HG02678 (cell line): ENCODE measurements around the gene FOSB.

ENCODE experiments used
- ATAC-seq: cut with Tn5 transposase; IDR thresholded peaks from one replicate; pipeline ENCODE4 v1.9.1; 2021; ENCODE audit warnings: mild to moderate bottlenecking, moderate library complexity; ENCODE audit not compliant: unreplicated experiment

The FOSB gene

DNA sequence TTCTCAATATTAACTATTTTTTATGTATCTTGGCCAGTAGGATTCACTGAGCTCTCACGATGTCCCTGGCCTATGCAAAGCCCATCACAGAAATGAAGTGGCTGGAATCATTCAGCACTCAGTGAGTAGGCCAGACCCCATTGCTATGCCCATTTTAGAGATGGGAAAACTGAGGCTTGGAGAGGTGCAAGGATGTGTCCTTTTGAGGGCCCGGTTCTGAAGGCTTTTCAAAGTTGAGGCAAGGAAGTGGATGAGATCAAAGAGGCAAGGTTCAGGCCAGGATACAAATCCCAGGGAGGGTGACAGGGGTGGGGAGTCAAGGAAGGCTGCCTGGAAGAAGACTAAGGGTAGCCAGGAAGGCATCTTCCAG, 25.4 kb upstream of the FOSB start:
- no peak for ATAC-seq

GRCh38 chr19:45442778-45443461, 24.9 kb upstream of the FOSB start:
- no peak for ATAC-seq

DNA sequence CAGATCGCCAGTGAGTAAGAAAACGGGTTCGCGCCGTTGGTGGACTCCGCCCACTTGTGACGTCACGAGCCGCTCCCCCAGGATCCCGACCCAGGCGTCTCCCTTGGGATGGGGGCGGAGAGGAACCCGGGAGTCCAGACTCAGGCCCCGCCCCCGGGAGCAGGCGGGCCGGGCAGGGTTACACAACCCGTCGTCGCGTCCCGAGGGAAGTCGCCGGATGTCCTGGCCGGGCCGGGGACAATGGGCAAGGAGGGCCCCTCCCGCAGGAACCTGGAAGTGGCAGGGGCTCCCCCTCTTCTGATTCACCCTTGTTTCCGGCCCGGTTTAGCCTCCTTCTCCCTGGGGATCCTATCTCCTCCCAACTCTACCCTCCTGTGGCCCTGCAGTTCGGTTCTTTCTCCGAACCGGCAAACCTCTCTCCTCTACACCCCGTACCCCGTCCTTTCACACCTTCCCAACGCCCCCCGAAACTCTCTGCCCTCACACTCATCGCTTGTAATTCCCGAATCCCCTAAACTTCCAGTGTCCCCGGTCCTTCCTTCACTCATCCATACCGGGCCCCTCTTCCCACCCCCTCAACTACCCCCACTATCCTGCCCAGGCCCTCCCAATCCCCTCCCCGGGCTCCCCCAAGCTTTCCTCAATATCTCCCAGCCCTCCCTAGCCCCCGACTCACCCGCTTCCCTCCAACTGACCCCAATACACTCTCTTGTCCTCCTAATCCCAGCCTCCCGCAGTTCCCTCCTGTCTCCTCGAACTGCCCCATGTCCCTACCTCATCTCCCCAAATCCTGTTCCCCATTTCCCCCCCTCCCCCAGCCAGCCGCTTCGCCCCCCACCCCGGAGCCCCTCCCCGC, 24.1 kb upstream of the FOSB start:
- ATAC-seq, result no peak

DNA sequence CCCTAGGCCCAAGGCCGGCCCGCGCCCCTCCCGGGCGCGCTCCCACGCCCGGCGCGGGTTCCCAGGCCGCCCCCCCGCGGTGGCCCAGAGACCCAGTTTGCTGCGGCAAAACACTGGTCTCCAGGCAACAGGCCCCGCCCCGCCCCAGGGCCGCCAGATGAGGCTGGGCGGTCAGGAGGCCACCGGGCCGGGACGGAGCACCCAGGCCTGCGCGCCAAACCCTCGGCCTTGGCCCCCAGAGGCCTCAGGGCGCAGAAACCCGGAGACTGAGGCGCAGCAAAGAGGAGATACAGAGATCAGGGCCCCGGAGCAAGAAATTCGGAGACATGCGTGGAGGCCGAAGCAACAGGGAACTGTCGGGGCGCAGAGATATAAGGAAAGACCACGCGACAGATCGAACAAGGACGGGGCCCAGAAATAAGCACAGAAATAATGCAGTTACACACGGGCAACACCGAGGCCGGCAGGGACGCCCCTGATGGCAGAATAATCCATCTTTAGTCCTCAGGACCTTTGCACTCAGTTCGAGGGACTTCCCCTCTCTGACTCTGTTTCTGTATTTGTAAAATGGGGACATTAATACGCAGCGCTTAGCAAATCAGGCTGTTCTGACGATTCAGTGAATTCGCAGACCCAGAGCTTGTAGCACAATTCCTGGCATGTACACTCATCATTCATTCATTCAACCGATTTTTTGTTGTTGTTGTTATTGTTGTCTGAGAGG, 23.3 kb upstream of the FOSB start:
- ATAC-seq, result peak; percentile 50

GRCh38 chr19:45445139-45445538, 22.7 kb upstream of the FOSB start:
- ATAC-seq, result no peak

GRCh38 chr19:45446295-45446694, 21.5 kb upstream of the FOSB start:
- ATAC-seq, result no peak

- ATAC-seq, result no peak
These were observed 20.9 kb upstream of the FOSB start for GRCh38 chr19:45446944-45447343.

DNA sequence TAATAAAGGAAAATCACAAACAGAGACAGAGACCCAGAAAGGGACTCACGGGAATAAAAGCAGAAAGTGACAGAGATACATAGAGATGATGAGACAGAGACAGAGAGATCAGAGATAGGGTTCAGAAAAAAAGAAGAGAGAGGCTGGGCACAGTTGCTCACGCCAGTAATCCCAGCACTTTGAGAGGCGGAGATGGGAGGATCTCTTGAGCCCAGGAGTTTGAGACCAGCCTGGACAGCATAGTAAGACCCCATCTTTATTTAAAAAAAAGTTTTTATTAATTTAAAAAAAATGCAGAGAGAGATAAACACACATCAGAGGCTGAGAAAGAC, 19.4 kb upstream of the FOSB start:
- no peak for ATAC-seq

- ATAC-seq, result no peak
These were observed 18.9 kb upstream of the FOSB start for GRCh38 chr19:45448887-45449299.

- no peak for ATAC-seq
These were observed 17.8 kb upstream of the FOSB start for GRCh38 chr19:45450012-45450333.

- no peak for ATAC-seq
These were observed 16.5 kb upstream of the FOSB start for GRCh38 chr19:45451131-45451849.

GRCh38 chr19:45451850-45452387, 15.9 kb upstream of the FOSB start:
- ATAC-seq, result no peak

GRCh38 chr19:45455707-45456499, 11.9 kb upstream of the FOSB start:
- no peak for ATAC-seq

- ATAC-seq, result no peak
These were observed 11.3 kb upstream of the FOSB start for GRCh38 chr19:45456500-45456815.

DNA sequence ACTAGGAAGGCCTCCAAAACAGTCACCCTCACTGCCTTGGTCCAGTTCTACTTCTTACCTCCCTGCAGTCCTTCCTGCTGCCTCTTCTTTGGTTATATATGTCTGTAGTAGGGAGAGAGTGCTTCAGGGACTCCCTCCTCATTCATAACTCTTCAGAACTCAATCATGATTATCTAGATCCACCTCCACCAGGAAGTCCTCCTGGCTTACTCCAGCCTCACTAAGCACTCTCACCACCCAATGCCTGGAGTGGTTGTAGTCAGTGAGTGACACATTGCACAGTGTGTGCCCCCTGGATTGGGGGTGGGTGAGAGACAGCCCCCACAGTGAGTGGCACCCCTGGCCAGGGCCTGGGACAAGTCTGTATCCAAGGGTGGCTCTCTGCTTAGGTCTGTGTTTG, 10.0 kb upstream of the FOSB start:
- no peak for ATAC-seq

DNA sequence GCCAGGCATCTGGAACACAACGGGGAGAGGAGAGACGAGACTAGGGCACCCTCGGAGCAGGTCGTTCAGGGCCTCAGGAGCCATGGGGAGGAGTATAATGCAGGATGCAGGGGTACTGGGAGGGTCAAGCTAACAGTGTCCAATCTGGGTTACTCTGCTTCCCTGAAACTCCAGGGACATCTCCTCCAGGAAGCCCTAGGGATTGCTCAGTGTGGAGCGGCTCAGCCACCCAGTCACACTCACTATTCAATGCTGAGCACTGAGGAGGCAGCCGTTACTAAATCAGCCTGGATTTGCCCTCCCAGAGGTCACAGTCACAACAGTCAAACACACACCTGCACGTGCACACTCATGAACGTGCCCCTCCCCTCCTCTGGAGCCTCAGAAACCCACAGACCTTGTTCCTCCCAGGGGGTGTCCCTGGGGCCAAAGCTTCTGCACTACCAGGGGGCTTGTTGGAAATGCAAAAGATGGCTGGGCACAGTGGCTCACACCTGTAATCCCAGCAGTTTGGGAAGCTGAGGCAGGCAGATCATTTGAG, 6.9 kb upstream of the FOSB start:
- no peak for ATAC-seq

DNA sequence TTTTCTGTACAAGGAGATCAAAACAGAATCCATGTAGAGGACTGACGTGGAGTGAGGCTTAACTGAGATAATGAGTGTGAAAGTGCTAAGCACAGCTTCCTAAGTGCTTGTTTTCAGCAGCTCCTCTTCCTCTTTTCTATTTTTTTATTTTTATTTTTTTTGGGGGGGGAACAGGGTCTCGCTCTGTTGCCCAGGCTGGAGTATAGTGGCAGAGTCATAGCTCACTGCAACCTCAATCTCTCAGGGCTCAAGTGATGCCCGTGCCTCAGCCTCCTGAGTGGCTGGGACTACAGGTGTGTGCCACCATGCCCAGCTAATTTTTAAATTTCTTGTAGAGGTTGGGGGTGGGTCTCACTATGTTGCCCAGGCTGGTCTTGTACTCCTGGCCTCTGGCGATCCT, 5.6 kb upstream of the FOSB start:
- no peak for ATAC-seq

- ATAC-seq, result no peak
These were observed 4.6 kb upstream of the FOSB start for GRCh38 chr19:45463241-45463640.

DNA sequence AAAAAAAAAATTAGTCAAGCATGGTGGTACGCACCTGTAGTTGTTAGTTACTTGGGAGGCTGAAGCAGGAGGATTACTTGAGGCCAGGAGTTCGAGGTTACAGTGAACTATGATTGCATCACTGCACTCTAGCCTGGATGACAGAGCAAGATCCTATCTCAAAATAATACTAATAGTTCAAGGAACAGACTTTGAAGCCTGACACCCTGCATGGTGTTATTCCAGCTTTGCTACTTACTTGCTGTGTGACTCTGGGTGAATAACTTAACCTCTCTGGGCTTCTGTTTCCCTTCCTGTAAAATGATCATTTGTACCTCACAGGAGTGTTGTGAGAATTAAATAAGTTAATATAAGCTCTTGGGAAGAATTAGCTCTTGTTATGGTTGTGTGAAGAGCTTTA, 3.5 kb upstream of the FOSB start:
- ATAC-seq, result no peak

DNA sequence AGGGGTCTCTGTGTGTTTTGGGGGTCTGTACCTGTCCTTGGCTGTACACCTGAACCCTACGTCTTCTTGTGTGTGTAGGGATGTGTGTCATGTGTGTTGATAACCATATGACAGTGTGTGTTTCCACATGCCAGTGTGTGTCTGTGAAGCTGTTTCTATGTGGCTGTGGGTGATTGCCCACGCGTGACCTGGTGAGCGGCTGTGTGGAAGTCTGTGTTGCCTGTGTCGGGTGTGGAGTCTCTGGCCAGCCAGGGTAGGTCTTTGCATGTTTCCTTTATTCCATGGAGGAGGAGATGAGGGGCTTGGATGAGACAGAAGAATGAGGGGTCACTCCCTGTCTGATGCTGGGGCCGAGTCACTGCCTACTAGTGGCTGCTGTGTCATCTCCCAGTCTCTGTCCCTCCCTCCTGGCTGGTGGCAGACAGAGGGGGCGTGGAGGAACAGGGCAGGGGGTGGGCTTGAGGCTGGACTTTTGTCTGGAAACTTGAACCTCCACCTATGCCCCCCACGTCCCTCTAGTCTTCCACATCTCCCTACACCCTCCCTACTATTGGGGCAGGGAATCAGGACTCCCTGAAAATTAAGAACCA, 2.8 kb upstream of the FOSB start:
- ATAC-seq, result no peak
